ENCODE data around the gene C10orf90.
A peak's percentile ranks its signal among the peaks of the same experiment; 100 is the strongest.

The C10orf90 gene

DNA sequence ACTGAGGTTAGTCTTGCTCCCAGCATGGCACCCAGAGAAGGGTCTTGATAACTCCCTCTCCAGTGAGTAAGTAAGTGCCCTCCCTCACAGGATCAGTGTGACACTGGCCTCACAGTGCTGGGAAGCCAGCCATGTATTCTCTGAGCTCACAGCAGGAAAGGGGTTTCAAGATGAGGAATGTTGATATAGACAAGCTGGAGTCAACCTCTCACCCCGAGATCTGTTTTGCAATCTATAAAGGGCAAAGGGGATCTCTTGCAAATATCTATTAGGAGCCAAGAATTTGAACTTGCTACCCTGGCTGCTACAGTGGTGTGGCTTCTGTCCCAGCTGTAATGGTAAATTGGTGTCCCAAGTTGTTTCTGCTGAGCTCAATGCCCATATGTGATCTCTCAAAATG is 212.0 kb downstream of the C10orf90 start:
- Mint-ChIP-seq H3K27ac (no peak overlapping the region), H3K4me3 (no peak overlapping the region), H3K9me3 (peaks cover 7% of the 10 kb centered on the region), H3K27me3 (no peaks in the 10 kb centered on the region), H3K4me1 (no peaks in the 10 kb centered on the region), H3K36me3 (ENCODE audit: low read depth) (no peaks in the 10 kb centered on the region)
- DNase-seq (no peak), ATAC-seq (no peak)

DNA sequence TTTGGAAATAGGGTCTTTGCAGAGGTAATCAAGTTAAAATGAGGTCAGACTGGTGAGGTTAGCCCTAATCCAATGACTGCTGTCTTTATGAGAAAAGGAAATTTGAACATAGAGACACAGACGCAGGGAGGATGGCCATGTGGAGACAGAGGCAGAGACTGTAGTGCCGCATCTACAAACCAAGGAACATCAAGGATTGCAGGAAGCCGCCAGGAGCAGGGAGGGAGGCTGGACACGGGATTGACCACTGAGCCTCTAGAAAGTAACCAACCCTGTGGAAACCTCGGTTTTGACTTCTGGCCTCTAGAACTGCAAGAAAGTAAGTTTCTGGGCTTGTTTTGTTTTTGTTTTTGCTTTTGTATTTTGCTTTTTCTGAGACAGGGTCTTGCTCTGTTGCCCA is 213.9 kb downstream of the C10orf90 start:
- Mint-ChIP-seq H3K4me3 (no peak overlapping the region), H3K9me3 (peaks cover 2% of the 10 kb centered on the region), H3K27ac (no peak overlapping the region), H3K27me3 (no peaks in the 10 kb centered on the region), H3K36me3 (ENCODE audit: low read depth) (no peaks in the 10 kb centered on the region), H3K4me1 (no peaks in the 10 kb centered on the region)
- DNase-seq (no peak), ATAC-seq (no peak)

DNA sequence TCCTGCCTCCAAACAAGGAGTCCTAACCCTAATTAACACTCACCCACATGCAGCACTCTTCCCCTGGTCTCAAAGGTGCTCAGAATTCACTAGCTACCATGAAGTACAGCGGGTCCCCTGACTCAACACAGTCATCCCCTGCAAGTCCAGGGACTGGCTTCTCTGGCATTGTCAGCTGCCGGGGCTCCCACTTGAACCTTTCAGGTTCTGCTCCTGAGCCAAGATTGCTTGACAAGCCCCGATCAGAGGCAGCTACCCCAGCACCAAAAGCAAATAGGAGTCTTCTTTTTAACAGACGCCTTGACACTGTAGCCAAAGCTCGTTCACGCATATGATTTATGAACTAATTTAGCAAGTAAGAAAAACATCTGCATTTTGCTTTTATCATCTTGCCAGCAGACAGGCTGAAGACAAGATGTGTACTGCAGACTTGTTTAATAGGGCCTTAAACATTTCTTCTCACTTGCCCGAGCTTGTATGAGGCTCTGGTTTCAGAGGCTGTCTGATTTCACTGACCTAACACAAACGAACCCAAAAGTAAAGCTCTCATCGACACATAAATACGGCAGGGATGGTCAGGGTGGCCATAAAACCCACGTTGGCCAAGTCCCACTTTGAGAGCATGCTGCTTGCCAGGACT is 214.6 kb downstream of the C10orf90 start:
- DNase-seq (no peak), ATAC-seq (no peak)
- peaks cover 3% of the 10 kb centered on the region for H3K9me3 Mint-ChIP-seq
- no peak overlapping the region for H3K4me3 Mint-ChIP-seq
- H3K4me1 Mint-ChIP-seq, result no peaks in the 10 kb centered on the region
- no peak overlapping the region for H3K27ac Mint-ChIP-seq
- H3K36me3 Mint-ChIP-seq (ENCODE audit: low read depth), result no peaks in the 10 kb centered on the region
- H3K27me3 Mint-ChIP-seq, result no peaks in the 10 kb centered on the region

GRCh38 chr10:126455036-126455765 is 215.3 kb downstream of the C10orf90 start:
- Mint-ChIP-seq H3K4me3 (no peak overlapping the region), H3K9me3 (peaks cover 3% of the 10 kb centered on the region), H3K27me3 (no peaks in the 10 kb centered on the region), H3K27ac (no peak overlapping the region), H3K36me3 (ENCODE audit: low read depth) (no peaks in the 10 kb centered on the region), H3K4me1 (no peaks in the 10 kb centered on the region)
- DNase-seq (no peak), ATAC-seq (no peak)

- H3K9me3 Mint-ChIP-seq, result peaks cover 3% of the 10 kb centered on the region
- no peaks in the 10 kb centered on the region for H3K27me3 Mint-ChIP-seq
- H3K4me1 Mint-ChIP-seq, result no peaks in the 10 kb centered on the region
- H3K36me3 Mint-ChIP-seq (ENCODE audit: low read depth), result no peaks in the 10 kb centered on the region
- no peak for ATAC-seq
- no peak overlapping the region for H3K27ac Mint-ChIP-seq
- DNase-seq, result no peak
- no peak overlapping the region for H3K4me3 Mint-ChIP-seq
These were observed 216.3 kb downstream of the C10orf90 start for GRCh38 chr10:126454045-126454751.

DNA sequence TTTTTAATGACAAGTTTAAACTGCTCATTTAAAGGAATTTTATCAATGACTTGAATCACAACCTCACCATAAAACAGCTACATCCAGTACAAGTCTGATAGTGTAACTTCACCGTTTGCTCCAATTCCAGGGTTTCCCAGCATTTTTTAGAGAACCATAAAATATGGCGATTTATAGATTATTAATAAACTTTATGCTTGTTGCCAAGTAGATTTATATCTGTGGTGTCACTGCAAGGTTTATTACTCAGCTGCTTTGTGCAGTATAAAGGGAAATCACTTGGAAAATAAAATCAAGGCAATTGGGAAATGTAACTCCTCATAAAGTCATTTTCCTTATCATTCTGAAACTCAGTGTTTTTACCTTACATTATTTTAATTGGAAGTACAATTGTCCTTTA is 218.2 kb downstream of the C10orf90 start:
- H3K4me3 Mint-ChIP-seq, result no peak overlapping the region
- ATAC-seq (no peak), DNase-seq (no peak)
- H3K4me1 Mint-ChIP-seq, result no peaks in the 10 kb centered on the region
- no peak overlapping the region for H3K27ac Mint-ChIP-seq
- H3K27me3 Mint-ChIP-seq, result no peaks in the 10 kb centered on the region
- H3K36me3 Mint-ChIP-seq (ENCODE audit: low read depth), result no peaks in the 10 kb centered on the region
- peaks cover 9% of the 10 kb centered on the region for H3K9me3 Mint-ChIP-seq

DNA sequence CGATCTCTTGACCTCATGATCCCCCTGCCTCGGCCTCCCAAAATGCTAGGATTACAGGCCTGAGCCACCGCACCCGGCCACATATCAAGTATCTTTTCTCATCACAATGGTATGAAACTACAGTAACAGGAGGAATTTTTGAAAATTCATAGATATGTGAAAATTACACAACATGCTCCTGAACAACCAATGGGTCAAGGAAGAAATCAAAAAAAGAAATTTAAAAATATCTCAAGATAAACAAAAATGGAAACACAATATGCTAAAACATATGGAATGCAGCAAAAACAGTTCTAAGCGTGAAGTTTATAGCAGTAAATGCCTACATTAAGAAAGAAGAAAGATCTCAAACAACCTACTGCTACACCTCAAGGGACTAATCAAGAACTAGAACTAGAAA is 222.4 kb downstream of the C10orf90 start:
- Mint-ChIP-seq H3K4me1 (no peaks in the 10 kb centered on the region), H3K36me3 (ENCODE audit: low read depth) (no peaks in the 10 kb centered on the region), H3K9me3 (peaks cover 16% of the 10 kb centered on the region), H3K27ac (no peak overlapping the region), H3K27me3 (peaks cover 1% of the 10 kb centered on the region), H3K4me3 (no peak overlapping the region)
- no peak for DNase-seq
- no peak for ATAC-seq

GRCh38 chr10:126439942-126440341 is 230.6 kb downstream of the C10orf90 start:
- Mint-ChIP-seq H3K4me1 (no peaks in the 10 kb centered on the region), H3K27ac (no peak overlapping the region), H3K4me3 (no peak overlapping the region), H3K27me3 (peaks cover 11% of the 10 kb centered on the region), H3K9me3 (peaks cover 7% of the 10 kb centered on the region), H3K36me3 (ENCODE audit: low read depth) (no peaks in the 10 kb centered on the region)
- ATAC-seq, result no peak
- DNase-seq, result no peak

DNA sequence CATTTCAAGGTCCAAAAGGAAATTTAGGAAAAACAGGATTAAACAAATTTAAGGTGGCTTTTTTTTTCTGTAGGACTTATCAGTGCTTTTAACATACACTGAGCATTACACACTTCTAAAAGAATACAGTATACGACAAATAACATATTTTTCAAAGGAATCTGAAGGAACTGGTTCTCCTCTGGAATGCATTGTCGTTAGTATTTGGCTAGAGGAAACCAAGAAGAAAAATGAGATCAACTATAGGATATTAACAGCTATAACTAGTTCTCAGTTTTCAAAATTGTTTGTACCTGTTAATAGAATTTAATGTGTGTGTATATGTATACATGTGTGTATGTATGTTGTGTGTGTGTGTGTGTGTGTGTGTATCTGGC is 232.1 kb downstream of the C10orf90 start:
- ATAC-seq (no peak), DNase-seq (no peak)
- Mint-ChIP-seq H3K9me3 (peaks cover 6% of the 10 kb centered on the region), H3K27me3 (peaks cover 11% of the 10 kb centered on the region), H3K27ac (no peak overlapping the region), H3K4me1 (no peaks in the 10 kb centered on the region), H3K4me3 (no peak overlapping the region), H3K36me3 (ENCODE audit: low read depth) (no peaks in the 10 kb centered on the region)

DNA sequence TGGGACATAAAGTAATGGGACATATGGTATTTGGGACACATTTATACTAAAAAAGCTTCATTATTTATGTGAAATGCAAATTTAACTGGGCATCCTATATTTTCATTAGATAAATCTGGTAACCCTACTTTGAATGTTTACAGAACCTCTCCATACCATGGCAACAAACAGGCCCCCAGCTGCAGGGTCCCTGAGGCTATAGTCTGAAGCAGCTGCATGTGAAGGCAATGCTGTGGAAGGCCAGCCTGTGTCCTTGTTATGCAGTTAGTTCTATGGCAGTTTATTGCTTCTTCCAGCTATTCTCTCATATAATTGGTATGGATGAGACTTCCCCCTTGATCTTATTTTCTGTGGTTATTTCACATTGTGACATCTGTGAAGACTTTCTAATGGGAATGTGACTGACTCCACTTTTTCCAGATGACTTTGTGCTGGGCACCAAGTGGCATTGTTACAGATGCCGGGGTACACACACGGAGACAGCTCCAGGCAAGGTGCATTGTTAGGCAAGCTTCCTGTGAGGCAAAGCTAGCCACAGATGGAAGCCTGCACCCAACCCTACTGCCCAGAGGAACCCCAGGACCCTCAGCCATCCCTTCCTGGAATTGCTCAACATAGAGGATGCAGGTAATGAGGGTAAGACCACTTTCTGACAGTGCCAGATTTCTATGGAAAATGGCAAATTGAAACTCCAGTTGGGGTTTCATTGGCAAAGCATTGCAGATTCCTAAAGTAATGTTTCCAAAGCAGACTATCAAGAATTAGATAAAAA is 232.7 kb downstream of the C10orf90 start:
- H3K27me3 Mint-ChIP-seq, result peaks cover 7% of the 10 kb centered on the region
- H3K4me1 Mint-ChIP-seq, result no peaks in the 10 kb centered on the region
- DNase-seq (no peak), ATAC-seq (no peak)
- H3K9me3 Mint-ChIP-seq, result peaks cover under 1% of the 10 kb centered on the region
- H3K4me3 Mint-ChIP-seq, result no peak overlapping the region
- no peak overlapping the region for H3K27ac Mint-ChIP-seq
- H3K36me3 Mint-ChIP-seq (ENCODE audit: low read depth), result no peaks in the 10 kb centered on the region

- H3K9me3 Mint-ChIP-seq, result no peaks in the 10 kb centered on the region
These were observed 236.3 kb downstream of the C10orf90 start for GRCh38 chr10:126434235-126434634.

GRCh38 chr10:126433351-126433750 is 237.1 kb downstream of the C10orf90 start:
- Mint-ChIP-seq H3K9me3 (no peaks in the 10 kb centered on the region), H3K4me1 (no peaks in the 10 kb centered on the region), H3K27ac (no peak overlapping the region), H3K36me3 (ENCODE audit: low read depth) (no peaks in the 10 kb centered on the region), H3K27me3 (peaks cover 3% of the 10 kb centered on the region), H3K4me3 (no peak overlapping the region)
- ATAC-seq, result peak; percentile 20
- DNase-seq, result no peak

More at GRCh38 chr10:126434235-126434634, 236.3 kb downstream of the C10orf90 start:
- no peak overlapping the region for H3K4me3 Mint-ChIP-seq
- no peaks in the 10 kb centered on the region for H3K36me3 Mint-ChIP-seq (ENCODE audit: low read depth)
- ATAC-seq, result no peak
- DNase-seq, result no peak
- H3K4me1 Mint-ChIP-seq, result no peaks in the 10 kb centered on the region
- H3K27me3 Mint-ChIP-seq, result peaks cover 5% of the 10 kb centered on the region
- no peak overlapping the region for H3K27ac Mint-ChIP-seq

- Mint-ChIP-seq H3K27me3 (peaks cover 3% of the 10 kb centered on the region), H3K9me3 (no peaks in the 10 kb centered on the region), H3K4me1 (no peaks in the 10 kb centered on the region), H3K4me3 (no peak overlapping the region), H3K27ac (no peak overlapping the region), H3K36me3 (ENCODE audit: low read depth) (no peaks in the 10 kb centered on the region)
- ATAC-seq (no peak), DNase-seq (no peak)
These were observed 238.0 kb downstream of the C10orf90 start for GRCh38 chr10:126432507-126432906.

GRCh38 chr10:126431816-126432215 is 238.7 kb downstream of the C10orf90 start:
- ATAC-seq, result no peak
- H3K36me3 Mint-ChIP-seq (ENCODE audit: low read depth), result no peaks in the 10 kb centered on the region
- H3K27me3 Mint-ChIP-seq, result peaks cover 3% of the 10 kb centered on the region
- H3K27ac Mint-ChIP-seq, result no peak overlapping the region
- H3K4me1 Mint-ChIP-seq, result no peaks in the 10 kb centered on the region
- H3K4me3 Mint-ChIP-seq, result no peak overlapping the region
- DNase-seq, result no peak
- peaks cover under 1% of the 10 kb centered on the region for H3K9me3 Mint-ChIP-seq
